GM18858 (cell line): ENCODE measurements around the gene EXD3.

Experiments
- ATAC-seq: cut with Tn5 transposase; IDR thresholded peaks from one replicate; pipeline ENCODE4 v1.9.1; 2021; ENCODE audit not compliant: unreplicated experiment

Gene EXD3

GRCh38 chr9:137319739-137320551, 103.0 kb downstream of the EXD3 start:
- ATAC-seq: no peak

- no peak for ATAC-seq
Measured at GRCh38 chr9:137319011-137319738, 103.8 kb downstream of the EXD3 start.

- ATAC-seq: no peak
Measured at GRCh38 chr9:137318602-137319001, 104.4 kb downstream of the EXD3 start.

- no peak for ATAC-seq
Measured at GRCh38 chr9:137317718-137318511, 105.0 kb downstream of the EXD3 start.

GRCh38 chr9:137317021-137317717, 105.8 kb downstream of the EXD3 start:
- ATAC-seq: no peak

- ATAC-seq: no peak
Measured at GRCh38 chr9:137316012-137316981, 106.7 kb downstream of the EXD3 start.

GRCh38 chr9:137315581-137316011, 107.4 kb downstream of the EXD3 start:
- ATAC-seq: no peak

GRCh38 chr9:137314561-137315560, 108.1 kb downstream of the EXD3 start:
- no peak for ATAC-seq

GRCh38 chr9:137313956-137314560, 108.9 kb downstream of the EXD3 start:
- ATAC-seq: no peak

DNA sequence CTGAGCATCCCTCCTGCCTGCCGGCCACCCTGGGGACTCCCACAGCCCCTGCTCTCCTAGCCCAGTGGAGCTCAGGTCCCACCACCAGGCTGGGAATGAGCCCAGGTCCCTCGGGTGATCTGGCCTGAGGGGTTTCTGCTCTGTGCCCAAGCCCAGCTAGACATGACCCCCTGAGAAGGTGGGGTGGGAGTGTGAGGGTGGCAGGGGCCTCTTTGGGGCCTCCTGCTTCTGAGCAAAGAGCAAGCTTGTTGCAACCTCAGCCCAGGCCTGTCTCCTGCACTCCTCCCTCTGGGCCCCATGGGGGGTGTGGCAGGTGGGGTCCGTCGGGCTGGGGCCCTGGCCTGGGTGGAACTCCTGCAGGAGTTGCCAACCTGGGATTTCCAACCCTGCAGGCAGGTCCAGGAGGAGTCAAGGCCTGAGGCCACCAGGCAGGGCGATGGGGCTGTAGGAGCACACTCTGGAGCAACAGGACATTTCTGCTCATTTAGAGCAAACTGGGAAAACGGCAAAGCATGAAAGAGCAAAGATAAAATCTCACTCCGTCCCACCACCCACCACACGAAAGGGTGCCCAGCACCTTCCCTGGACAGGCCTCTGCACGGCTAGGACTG, 109.5 kb downstream of the EXD3 start:
- ATAC-seq: no peak

DNA sequence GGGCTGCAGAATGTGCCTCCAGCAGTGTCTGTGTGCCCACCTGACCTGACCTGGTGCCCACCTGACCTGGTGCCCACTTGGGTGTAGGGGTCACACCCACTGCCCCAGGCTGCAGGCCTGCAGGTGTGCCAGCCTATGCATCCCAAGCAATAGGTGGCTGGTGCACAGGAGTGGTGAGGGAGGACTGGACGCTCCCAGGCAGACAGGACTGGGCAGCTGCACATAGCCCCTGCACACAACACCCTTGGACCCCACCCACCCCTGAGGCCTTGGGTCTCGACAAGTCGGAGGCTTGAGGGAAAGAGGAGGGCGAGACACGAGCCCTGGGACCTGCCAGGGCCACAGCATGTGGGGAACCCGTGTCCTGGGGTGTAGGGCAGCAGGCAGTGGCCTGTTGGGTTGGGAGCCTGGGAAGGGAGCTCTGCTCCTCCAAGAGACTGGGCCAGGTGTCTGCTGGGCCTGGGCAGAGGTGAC, 110.1 kb downstream of the EXD3 start:
- no peak for ATAC-seq

DNA sequence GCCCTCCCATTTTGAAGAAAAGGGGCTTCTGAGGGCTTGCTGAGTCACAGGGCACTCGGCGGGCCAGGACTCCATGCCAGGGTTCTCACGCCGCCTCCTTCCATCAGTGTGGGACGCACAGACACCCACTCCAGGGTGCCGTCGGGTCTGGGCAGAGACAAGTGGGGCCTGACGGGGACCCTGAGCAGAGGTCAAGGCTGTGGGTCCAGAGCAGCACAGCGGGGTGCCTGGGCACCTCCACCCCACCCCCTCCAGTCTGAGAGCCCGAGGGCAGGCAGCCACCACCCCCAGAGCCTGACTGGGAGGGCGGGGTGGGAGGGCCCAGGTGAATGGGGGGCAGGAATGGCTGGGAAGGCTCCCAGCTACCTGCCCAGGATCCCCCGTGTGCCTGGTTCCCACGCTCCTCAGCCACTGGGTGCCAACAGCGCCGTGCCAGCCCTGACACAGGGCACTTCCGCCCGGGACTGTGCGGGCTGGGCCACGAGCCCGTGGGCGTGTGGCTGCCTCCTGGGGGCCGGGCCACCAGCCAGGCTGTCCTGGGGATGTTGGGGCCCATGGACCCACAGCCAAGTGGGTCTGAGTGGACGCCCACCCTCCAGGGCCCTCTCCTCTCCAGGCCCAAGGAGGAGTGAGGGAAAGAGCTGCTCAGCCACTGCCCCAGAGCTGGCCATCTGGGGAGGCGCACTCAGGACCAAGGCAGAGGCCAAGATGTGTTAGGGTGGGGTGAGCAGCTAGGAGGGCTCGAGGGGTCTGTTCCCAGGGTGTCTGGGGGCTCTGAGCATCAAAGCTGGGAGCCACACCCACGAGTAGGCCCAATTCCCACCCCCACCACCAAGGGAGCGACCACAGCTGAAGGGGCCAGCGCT, 110.7 kb downstream of the EXD3 start:
- ATAC-seq: no peak

GRCh38 chr9:137311171-137311985, 111.6 kb downstream of the EXD3 start:
- no peak for ATAC-seq

- no peak for ATAC-seq
Measured at GRCh38 chr9:137310189-137311052, 112.5 kb downstream of the EXD3 start.
